T-helper 2 cell (primary cell): ENCODE data around the gene PARVA.
"Not testable (repeated sequence)": the region's sequence is repeated elsewhere in the genome, so short reads cannot be mapped to it uniquely, and the experiment has no call there.

Experiments used
- DNase-seq, 5 experiments: peaks; one replicate each; pipeline versions ENCODE4 v3.0.0 to v3.0.0-alpha.2; 2012 to 2022

The PARVA gene

GRCh38 chr11:12506404-12506921, 129.1 kb downstream of the PARVA start:
- no peak for DNase-seq

GRCh38 chr11:12507391-12507790, 130.0 kb downstream of the PARVA start:
- no peak for DNase-seq

DNA sequence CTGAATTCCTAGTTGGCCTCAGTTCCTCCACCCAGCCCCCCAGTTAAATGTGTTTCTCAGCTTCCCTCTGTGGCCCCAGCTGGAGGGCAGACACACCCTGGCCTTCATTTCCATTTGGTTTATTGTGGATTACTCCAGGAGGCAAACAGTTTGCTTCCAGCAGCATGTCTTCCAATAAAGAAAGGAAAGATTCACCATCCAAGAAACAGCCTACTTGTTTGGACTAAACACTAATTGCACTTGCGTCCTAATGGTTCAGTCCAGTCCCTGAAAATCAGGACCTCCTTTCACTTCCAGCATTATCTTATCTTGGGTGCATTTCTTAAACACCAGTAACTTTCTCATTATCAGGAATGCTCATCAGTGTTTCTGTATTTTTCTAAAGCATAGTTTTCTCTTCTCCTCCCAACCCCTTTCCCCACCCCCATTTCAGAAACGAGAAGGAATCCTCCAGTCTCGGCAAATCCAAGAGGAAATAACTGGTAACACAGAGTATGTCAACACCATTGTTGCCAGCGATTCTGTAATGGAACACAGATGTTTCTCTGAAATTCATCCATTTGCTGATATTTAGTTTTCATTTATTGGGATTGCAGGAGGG, 130.9 kb downstream of the PARVA start:
- DNase-seq, result no peak

GRCh38 chr11:12509371-12509770, 132.0 kb downstream of the PARVA start:
- DNase-seq, result no peak

DNA sequence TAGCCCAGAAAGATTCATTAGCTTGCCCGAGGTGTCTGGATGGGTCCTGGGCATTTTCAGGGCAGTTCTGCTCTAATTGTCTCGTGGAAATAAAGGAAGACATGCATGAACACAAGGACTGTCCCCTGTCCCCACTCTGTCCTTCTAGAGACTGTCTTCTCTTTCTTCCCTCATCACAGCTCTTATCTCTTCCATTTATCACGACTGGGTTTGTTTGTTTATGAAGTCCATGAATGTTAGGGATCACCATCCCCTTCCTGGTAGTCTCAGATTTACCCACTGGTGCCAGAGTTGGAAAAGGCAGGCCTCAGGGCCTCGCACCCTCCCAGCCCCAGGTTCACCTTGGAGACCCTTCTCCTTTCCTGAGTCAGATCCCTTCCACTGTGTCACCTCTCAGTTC, 134.8 kb downstream of the PARVA start:
- DNase-seq, result no peak

- DNase-seq, result no peak
Observed at GRCh38 chr11:12512826-12513395, 135.5 kb downstream of the PARVA start.

GRCh38 chr11:12516387-12517105, 139.2 kb downstream of the PARVA start:
- no peak for DNase-seq

DNA sequence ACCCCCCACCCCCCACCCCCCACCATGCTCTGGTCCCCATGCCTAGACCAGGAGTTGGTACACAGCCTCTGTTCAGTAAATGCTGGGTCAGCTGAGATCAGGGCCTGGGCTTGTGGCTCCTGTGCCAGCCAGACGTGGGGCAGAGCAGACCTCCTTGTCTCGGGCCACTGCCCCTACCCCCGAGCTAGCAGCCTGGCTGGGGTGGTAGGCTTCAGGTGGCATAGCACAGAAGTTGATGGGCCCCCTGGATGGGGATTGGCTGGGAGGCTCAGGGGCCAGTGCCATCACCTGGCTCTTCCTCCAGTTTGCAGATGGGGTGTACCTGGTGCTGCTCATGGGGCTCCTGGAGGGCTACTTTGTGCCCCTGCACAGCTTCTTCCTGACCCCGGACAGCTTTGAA, 139.9 kb downstream of the PARVA start:
- no peak for DNase-seq

DNA sequence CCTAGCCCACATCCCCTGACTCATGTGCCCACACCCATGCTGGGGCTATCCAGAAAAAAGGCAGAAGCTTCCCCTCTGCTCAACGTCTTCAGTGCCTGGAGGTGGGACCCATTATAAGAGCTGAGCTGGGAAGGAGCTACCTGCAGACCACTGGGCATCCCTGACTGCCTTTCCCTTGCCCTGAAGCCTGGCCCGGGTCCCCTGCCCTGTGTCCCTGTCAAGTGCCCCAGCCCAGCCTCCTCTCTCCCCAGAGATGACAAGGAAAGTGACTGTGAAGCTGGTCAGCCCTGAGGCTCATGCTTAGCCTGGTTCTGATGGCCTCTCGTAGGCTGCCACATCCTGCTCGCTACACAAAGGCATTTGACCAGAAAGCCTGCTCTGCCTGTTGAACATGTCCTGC, 140.4 kb downstream of the PARVA start:
- DNase-seq, result no peak

DNA sequence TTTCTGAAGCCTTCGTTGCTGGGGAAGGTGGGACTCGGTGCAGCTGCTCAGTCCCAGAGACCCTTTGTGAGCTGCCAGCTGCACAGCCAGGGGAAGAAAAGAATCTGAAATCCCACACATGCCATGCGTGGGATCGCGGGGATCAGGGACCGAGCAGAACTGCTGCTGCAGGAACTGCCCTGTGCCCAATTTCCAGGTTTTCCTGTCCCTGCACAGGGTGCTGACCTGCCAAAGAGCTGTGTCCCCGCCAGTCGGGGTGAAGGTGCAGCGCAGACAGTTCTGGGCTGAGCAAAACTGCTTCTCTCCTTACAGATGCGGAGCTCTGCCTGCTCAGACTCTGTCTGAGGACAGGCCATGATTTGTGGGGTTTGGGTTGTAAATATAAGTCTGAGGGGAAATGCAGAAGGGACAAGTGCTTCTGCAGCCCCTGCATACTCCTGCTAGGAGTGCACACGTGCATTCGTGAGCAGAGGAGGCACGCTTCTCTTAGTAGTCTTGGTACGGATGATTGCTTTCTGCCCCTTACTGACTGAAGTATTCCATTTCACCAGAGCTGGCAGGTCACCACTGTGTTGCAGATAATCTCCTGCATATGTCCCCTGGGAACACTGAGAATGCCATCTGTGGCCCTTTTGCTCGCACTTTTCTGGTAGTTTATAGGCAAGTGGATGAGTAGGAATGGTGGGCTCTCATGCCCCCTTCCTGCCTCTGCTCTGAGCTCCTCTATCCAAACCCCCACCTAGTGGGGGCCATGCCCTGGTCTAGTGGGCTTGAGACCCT, 141.4 kb downstream of the PARVA start:
- no peak for DNase-seq

DNA sequence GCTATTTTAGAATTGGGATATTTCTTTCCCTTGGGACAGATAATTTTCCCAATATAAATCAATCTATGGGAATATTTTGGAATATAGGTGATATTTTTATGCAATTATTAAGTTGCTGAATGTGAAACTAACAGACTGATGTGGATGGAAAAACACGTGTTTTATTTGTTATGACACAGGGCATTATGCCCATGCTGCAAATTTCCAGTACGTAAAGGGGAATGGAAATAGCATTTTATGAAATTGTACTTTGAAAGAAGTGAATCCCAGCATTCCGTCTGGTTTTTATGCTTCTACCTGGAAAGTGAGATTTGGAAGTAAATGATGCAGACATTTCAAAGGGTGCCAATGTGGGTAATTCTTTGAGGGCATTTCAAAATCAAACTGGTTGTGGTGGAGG, 142.7 kb downstream of the PARVA start:
- DNase-seq, result no peak

- DNase-seq, result not testable (repeated sequence)
Observed at GRCh38 chr11:12520576-12520975, 143.2 kb downstream of the PARVA start.

DNA sequence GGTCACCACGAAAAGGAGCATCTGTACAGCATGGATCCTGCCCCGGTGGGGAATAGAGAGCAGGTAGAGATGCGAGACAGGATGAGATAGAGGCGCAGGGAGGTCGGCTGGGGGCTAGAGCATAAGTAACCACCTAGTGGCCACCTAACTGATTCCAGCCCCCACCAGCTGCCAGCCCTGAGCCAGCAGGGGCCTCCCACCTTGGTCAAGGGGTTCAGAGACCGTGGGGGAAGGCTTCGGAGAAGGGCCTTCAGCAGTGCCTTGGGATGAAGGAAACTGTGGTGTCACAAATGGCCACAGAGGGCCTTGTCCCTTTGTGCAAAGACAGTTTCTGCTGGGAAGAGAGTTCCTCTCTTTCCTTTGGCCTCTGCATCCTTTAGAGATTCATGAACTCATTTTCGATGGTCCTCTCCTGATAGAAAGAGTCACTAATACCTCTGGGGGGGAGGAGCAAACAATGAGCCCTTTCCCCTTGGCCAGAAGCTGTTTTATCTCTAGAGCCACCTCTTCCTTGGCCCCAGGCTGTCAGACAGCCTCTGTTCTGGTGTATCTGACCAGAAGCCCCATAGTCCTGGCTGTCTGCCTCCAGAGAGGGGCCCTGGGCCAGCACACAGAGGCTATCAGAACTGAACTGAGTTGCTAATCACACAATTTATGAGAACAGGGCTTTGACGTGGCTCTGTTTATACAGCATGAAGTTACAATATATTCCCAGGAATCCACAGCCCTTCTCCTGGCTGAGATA, 146.0 kb downstream of the PARVA start:
- DNase-seq, result no peak

GRCh38 chr11:12524865-12525264, 147.5 kb downstream of the PARVA start:
- DNase-seq, result no peak

DNA sequence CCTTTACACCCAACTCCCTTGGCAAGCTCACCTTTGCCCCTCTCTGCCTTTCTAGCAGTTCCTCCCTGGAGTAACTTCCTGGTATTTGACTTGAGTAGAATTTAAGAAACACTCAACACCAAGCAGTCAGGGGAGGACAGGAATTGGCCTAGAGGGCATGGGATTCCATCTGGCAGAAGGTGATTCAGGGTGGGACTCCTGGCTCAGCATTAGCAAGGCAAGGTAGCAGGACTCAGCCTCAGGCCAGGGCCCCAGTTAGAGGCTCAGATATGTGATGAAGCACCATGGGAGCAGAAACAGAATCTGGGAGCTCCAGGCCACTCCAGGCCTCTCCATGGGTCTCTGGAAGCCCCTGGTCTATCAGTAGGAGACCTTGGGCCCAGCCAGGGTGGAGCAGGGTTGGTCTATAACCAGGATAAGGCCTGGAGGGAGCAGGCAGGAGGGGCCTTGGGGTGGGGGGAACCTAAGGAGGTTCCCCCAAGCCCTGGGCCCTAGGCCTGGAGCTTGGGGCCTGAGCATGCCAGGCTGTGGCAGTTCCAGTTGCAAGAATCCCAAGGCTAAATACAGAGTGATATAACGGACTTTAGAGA, 148.2 kb downstream of the PARVA start:
- no peak for DNase-seq

- no peak for DNase-seq
Observed at GRCh38 chr11:12526789-12527188, 149.4 kb downstream of the PARVA start.

DNA sequence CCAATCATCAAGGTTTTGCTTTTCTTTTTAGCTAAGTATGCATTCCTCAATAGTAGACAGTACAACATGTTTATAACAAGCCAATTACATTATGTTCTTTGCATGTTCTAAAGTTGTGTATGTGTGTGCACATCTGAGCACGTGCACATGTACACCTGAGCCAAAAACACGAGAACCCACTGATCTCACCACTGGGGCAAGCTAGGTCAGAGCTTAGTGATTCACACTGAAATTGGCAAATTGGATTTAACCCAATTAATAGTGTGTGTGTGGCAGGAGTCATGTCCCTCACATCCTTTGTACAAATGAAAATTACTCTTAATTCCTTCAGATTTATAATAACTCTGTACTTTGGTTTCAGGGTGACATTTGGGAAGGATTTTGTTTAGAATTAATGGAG, 151.1 kb downstream of the PARVA start:
- DNase-seq, result no peak

DNA sequence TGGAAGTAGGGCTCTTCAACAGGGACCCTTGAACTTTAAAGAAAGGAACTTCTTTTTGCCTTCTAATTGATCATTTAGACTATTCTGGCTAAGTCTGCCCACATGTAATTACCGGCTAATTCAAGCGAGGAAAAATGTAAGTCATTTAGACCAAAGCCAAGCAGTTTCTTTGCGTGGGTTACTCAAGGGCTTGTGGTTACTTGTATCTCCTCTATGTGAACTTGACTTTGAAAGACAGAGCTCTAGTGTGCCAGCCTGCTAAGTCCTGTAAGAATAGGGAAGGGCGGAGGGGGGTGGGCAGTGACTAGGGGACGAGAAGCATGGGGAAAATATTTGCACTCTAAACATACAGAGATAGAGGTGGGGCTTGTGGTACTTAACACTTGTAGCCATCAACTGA, 151.7 kb downstream of the PARVA start:
- no peak for DNase-seq

DNA sequence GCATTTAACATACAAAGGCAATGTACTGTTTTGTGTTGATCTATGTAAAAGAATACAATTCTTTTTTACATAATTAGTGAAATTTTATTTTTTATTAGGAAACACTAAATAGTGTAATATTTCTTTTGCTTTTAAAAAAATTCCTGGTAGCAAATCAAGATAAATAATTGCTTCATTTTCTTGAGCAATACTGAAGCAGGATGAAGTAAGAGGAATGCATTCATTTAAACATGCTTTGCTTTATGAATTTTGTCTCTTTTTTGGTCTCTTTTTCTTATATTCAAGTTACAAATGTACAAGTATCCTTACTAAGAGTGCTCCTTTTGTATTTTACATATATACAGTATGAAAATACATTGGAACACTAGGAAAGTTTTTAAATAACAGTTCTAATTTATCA, 152.4 kb downstream of the PARVA start:
- no peak for DNase-seq

DNA sequence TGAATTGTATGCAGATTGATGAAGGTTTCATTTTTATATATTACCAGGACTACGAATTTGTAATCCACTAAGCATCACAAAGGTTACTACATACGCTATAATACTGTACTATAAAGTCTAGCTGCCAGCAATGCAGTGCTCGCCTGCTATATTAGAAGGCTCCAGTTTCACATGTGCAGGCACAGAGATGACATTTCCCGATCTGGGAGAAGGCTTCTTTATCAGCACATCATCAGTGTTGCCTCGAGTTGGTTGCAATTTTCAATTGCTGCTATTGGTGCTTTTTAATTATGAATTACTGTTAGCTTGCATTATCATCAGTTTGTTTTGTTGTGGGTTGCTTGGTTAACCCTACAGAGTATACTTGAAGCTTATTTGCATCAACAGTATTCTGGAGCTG, 153.6 kb downstream of the PARVA start:
- DNase-seq, result no peak

DNA sequence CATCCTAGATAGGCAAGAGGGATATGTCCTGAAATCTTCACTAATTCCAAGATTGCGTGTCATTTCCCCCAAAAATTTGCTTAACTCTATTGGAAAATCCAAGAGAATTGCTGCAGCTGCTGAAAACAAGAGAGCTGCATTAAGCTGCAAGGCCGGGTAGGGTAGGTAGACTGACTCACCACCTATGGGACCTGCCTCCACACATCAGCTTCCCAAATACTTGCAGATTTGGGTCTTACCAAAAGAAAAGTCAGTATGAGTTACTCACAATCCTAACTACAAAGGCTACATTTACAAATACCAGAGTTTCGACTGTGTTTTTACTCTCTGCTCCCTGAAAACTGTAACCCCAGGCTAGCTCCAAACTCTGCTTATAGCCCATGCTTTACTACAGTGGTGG, 154.3 kb downstream of the PARVA start:
- DNase-seq, result no peak

DNA sequence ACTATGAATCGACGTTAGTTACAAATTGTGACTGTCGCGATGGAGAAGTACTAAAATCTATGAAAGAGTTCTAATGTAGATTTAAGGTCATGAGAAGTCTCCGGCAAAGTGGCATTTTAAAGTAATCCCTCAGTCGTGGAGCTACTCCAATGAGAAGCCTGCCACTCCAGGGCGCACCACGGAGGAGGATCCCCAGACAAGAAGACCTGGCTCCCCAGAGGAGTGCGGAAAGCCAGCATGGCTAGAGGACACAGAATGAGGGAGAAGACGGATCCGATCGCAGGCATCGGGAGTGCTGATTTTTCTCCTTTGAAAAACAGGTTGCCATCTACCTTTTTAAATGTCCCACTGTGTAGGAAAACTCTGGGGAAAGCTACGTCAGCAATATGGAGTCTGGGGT, 155.2 kb downstream of the PARVA start:
- no peak for DNase-seq
